Smooth muscle cell (in vitro differentiated cells): ENCODE measurements around the gene ZNF644. TPM values are rescaled to one million over a fixed set of nuclear protein-coding genes. Genes with fewer than 3 reads are reported as not detected.
A peak's percentile ranks its signal among the peaks of the same experiment; 100 is the strongest.

Source experiments
- DNase-seq: peaks from one replicate; lab custom pipeline; 2025; ENCODE audit not compliant: unreplicated experiment; lab: John Stamatoyannopoulos, UW
- H2AFZ ChIP-seq: fragments of 200-600 bp; sonication (generic); 2 replicates; pipeline ENCODE4 v1.6.0; 2016; ENCODE audit warnings: antibody characterized with exemption, low read depth, mild to moderate bottlenecking
- H3F3A ChIP-seq: fragments of 200-600 bp; sonication (generic); 2 replicates; pipeline ENCODE4 v1.6.0; 2017; ENCODE audit warnings: antibody characterized with exemption, low read depth
- H3K27ac ChIP-seq: fragments of 200-600 bp; sonication (generic); 2 replicates; pipeline ENCODE4 v1.5.1; 2016; ENCODE audit warnings: low read depth, mild to moderate bottlenecking
- H3K27me3 ChIP-seq: fragments of 200-600 bp; sonication (generic); 2 replicates; pipeline ENCODE4 v1.6.1; 2016; ENCODE audit warnings: low read depth, mild to moderate bottlenecking
- H3K36me3 ChIP-seq: fragments of 200-600 bp; sonication (generic); 2 replicates; pipeline ENCODE4 v1.5.1; 2016; ENCODE audit warnings: low read depth
- H3K4me1 ChIP-seq: fragments of 200-600 bp; sonication (generic); 2 replicates; pipeline ENCODE4 v1.5.1; 2016; ENCODE audit warnings: low read depth
- H3K4me2 ChIP-seq: fragments of 200-600 bp; sonication (generic); 2 replicates; pipeline ENCODE4 v1.6.0; 2016; ENCODE audit warnings: mild to moderate bottlenecking
- H3K4me3 ChIP-seq: fragments of 200-600 bp; sonication (generic); 2 replicates; pipeline ENCODE4 v1.5.1; 2016; ENCODE audit warnings: mild to moderate bottlenecking
- H3K79me2 ChIP-seq: fragments of 200-600 bp; sonication (generic); 2 replicates; pipeline ENCODE4 v1.6.0; 2016; ENCODE audit warnings: low read depth, mild to moderate bottlenecking
- H3K9ac ChIP-seq: fragments of 200-600 bp; sonication (generic); 2 replicates; pipeline ENCODE4 v1.6.0; 2016; ENCODE audit warnings: low read depth
- H3K9me3 ChIP-seq: fragments of 200-600 bp; sonication (generic); replicated peaks from 2 replicates; pipeline ENCODE4 v1.5.1; 2016; ENCODE audit warnings: low read depth
- H4K20me1 ChIP-seq: fragments of 200-600 bp; sonication (generic); 2 replicates; pipeline ENCODE4 v1.6.0; 2016; ENCODE audit warnings: low read depth
- WGBS: methylation state at CpG from one replicate; pipeline ENCODE4 v1.1.7; 2016; ENCODE audit warnings: low lambda C conversion rate; 5-methylcytosine and 5-hydroxymethylcytosine counted together
- polyA plus RNA-seq: library from polyadenylated mRNA; unstranded; fragments of >200 nt; fragmentation: Nextera tagmentation; extraction: Ambion mirVana; gene quantifications from 2 replicates; pipeline ENCODE4 v1.2.1, GENCODE V29; 2016
- total RNA-seq: library from RNA; depleted of rRNA; stranded (reverse); fragments of >200 nt; gene quantifications from 2 replicates; pipeline ENCODE4 v1.2.3, GENCODE V29; 2014
- TF ChIP-seq, protein P1 (sequence below): fragments of 200-600 bp; sonication (generic); IDR thresholded peaks from 2 replicates; pipeline ENCODE4 v1.5.1; 2017; ENCODE audit warnings: borderline replicate concordance, mild to moderate bottlenecking, antibody characterized with exemption; ENCODE audit not compliant: insufficient read depth, poor library complexity, severe bottlenecking

Gene ZNF644
- total and polyA plus RNA-seq, 2 experiments from 2014 or later = 22.9 to 102 TPM

DNA sequence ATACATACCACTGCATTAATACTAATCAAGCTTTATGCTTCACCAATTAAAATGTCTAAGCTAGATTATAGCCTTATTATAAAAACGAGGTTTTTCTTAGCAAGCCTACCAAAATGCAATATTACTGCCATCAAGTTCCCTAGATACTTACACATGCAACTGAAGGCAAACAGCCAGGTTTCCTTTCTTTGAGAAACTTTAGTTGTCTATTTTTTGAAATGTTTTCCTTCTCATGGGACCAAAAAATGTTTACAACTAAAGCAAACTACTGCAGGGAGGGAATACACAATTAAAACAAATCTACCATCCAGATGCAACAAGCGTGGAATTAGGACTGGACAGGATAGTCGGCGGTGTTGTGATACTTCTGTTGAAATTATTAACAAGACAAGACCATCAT lies 1.3 kb downstream of the ZNF644 start:
- no peaks in the 10 kb centered on the region for H3K9me3 ChIP-seq
- peak overlapping the region; percentile 100 for H3K27ac ChIP-seq
- peaks cover 29% of the 10 kb centered on the region for H3K4me1 ChIP-seq
- no peak overlapping the region for H2AFZ ChIP-seq
- WGBS = 19% methylated on average over 4 of the region's 4 CpGs
- no peaks in the 10 kb centered on the region for H3K36me3 ChIP-seq
- H3K27me3 ChIP-seq = no peaks in the 10 kb centered on the region
- peaks cover 6% of the 10 kb centered on the region for H3F3A ChIP-seq
- DNase-seq = no peak
- peak overlapping the region; percentile 100 for H3K9ac ChIP-seq
- TF ChIP-seq, protein P1, sequence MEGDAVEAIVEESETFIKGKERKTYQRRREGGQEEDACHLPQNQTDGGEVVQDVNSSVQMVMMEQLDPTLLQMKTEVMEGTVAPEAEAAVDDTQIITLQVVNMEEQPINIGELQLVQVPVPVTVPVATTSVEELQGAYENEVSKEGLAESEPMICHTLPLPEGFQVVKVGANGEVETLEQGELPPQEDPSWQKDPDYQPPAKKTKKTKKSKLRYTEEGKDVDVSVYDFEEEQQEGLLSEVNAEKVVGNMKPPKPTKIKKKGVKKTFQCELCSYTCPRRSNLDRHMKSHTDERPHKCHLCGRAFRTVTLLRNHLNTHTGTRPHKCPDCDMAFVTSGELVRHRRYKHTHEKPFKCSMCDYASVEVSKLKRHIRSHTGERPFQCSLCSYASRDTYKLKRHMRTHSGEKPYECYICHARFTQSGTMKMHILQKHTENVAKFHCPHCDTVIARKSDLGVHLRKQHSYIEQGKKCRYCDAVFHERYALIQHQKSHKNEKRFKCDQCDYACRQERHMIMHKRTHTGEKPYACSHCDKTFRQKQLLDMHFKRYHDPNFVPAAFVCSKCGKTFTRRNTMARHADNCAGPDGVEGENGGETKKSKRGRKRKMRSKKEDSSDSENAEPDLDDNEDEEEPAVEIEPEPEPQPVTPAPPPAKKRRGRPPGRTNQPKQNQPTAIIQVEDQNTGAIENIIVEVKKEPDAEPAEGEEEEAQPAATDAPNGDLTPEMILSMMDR = no peak
- peaks cover 57% of the 10 kb centered on the region for H3K79me2 ChIP-seq
- H4K20me1 ChIP-seq = peaks cover 56% of the 10 kb centered on the region
- H3K4me2 ChIP-seq = peak overlapping the region; percentile 98
- H3K4me3 ChIP-seq = peak overlapping the region; percentile 92

DNA sequence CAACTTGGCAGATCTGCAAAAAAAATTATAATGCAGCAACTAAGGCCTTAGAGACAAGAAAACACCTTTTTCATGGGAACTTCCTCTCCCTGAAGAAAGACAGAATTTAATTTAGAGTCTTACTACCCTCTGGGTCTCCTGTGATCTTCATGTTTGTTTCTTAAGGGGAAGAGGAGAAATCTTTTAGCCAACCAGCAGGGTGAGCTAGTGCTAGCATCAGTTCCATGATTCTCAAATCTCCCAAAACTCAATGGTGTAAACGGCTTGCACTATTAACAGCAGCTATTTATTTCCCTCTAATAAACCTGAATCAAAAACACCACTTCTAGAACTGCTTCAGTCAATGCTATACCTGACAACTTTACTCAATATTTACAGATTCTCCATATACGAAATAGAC lies 3.8 kb downstream of the ZNF644 start:
- H3K9me3 ChIP-seq = no peaks in the 10 kb centered on the region
- H3K4me1 ChIP-seq = peaks cover 38% of the 10 kb centered on the region
- H3F3A ChIP-seq = peaks cover 6% of the 10 kb centered on the region
- H3K4me3 ChIP-seq = no peak overlapping the region
- H3K4me2 ChIP-seq = peak overlapping the region; percentile 22
- H3K79me2 ChIP-seq = peaks cover 82% of the 10 kb centered on the region
- H4K20me1 ChIP-seq = peaks cover 81% of the 10 kb centered on the region
- H3K36me3 ChIP-seq = no peaks in the 10 kb centered on the region
- no peak overlapping the region for H2AFZ ChIP-seq
- TF ChIP-seq, protein P1 = peak; percentile 8
- no peak overlapping the region for H3K9ac ChIP-seq
- no peak overlapping the region for H3K27ac ChIP-seq
- WGBS = 89% methylated on average over 2 of the region's 2 CpGs
- H3K27me3 ChIP-seq = no peaks in the 10 kb centered on the region
- no peak for DNase-seq

GRCh38 chr1:91015794-91016550 lies 5.9 kb downstream of the ZNF644 start:
- peak overlapping the region; percentile 15 for H3K27ac ChIP-seq
- peaks cover 100% of the 10 kb centered on the region for H4K20me1 ChIP-seq
- peaks cover 100% of the 10 kb centered on the region for H3K79me2 ChIP-seq
- peak overlapping the region; percentile 20 for H3K4me2 ChIP-seq
- no peaks in the 10 kb centered on the region for H3K9me3 ChIP-seq
- H3F3A ChIP-seq = no peaks in the 10 kb centered on the region
- H3K9ac ChIP-seq = no peak overlapping the region
- no peaks in the 10 kb centered on the region for H3K27me3 ChIP-seq
- peaks cover 38% of the 10 kb centered on the region for H3K4me1 ChIP-seq
- H3K36me3 ChIP-seq = no peaks in the 10 kb centered on the region
- TF ChIP-seq, protein P1 = no peak
- DNase-seq = no peak
- H2AFZ ChIP-seq = no peak overlapping the region
- H3K4me3 ChIP-seq = no peak overlapping the region

DNA sequence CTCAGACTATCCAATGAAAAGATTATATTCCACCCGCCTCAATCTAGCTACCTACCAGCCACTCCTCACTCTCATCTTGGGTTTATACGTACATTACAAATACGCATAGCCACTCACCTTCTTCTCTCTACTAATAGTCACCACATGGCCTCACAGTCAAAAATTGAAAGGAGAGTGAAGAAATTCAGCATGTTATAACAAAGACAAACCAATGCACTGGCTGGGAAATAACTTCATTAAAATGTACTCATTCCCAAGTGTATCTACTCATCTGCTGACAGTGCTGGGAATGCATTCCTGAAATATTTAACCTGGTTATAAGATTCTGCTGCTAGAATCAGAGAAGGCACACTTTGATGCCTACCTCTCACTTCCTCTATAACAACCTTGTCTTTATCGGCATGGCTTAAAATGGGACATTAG lies 6.5 kb downstream of the ZNF644 start:
- H3K27ac ChIP-seq = peak overlapping the region; percentile 15
- WGBS = 97% methylated on average over 4 of the region's 4 CpGs

More for the DNA sequence above, 6.5 kb downstream of the ZNF644 start:
- H3K27me3 ChIP-seq = no peaks in the 10 kb centered on the region
- H3K4me3 ChIP-seq = no peak overlapping the region
- no peak overlapping the region for H2AFZ ChIP-seq
- no peaks in the 10 kb centered on the region for H3K9me3 ChIP-seq
- H3K4me1 ChIP-seq = peaks cover 36% of the 10 kb centered on the region
- H3K9ac ChIP-seq = no peak overlapping the region
- DNase-seq = no peak
- peaks cover 100% of the 10 kb centered on the region for H3K79me2 ChIP-seq
- no peaks in the 10 kb centered on the region for H3F3A ChIP-seq
- peaks cover 100% of the 10 kb centered on the region for H4K20me1 ChIP-seq
- no peaks in the 10 kb centered on the region for H3K36me3 ChIP-seq
- no peak overlapping the region for H3K4me2 ChIP-seq
- TF ChIP-seq, protein P1 = no peak
